Activated CD4-positive, alpha-beta T cell treated with anti-CD3 and anti-CD28 coated beads, Interleukin-2, amount 10 ng/mL, durations not matched to agents 7 days and 5 days (primary cell): ENCODE measurements around the gene CSF1. TPM values are rescaled to one million over a fixed set of nuclear protein-coding genes. Genes with fewer than 3 reads are reported as not detected.

Source experiments
- CTCF ChIA-PET: fragments of 350-600 bp; sonication (Branson Sonifier 250); formaldehyde crosslinking; loops from one replicate; lab custom pipeline; 2021; ENCODE audit warnings: antibody characterized with exemption; lab: Charles Lee
- POLR2A ChIA-PET: fragments of 350-600 bp; sonication (Branson Sonifier 250); formaldehyde crosslinking; loops from one replicate; lab custom pipeline; 2021; ENCODE audit warnings: antibody characterized with exemption; lab: Charles Lee
- DNase-seq: peaks from one replicate; pipeline ENCODE4 v3.0.0-alpha.2; 2020
- H3K27ac Mint-ChIP-seq: one replicate; pipeline ENCODE4 v1.8.0; 2021; ENCODE audit warnings: mild to moderate bottlenecking, moderate library complexity, mixed read lengths
- H3K27me3 Mint-ChIP-seq: one replicate; pipeline ENCODE4 v1.8.0; 2021; ENCODE audit warnings: mixed read lengths
- H3K36me3 Mint-ChIP-seq: one replicate; pipeline ENCODE4 v1.8.0; 2021; ENCODE audit warnings: low read depth, mixed read lengths
- H3K4me1 Mint-ChIP-seq: one replicate; pipeline ENCODE4 v1.8.0; 2021; ENCODE audit warnings: mixed read lengths
- H3K4me3 Mint-ChIP-seq: one replicate; pipeline ENCODE4 v1.8.0; 2021; ENCODE audit warnings: mild to moderate bottlenecking, moderate library complexity, mixed read lengths
- H3K9me3 Mint-ChIP-seq: one replicate; pipeline ENCODE4 v1.8.0; 2021; ENCODE audit warnings: mixed read lengths
- total RNA-seq, 2 experiments: library from RNA; stranded (reverse); gene quantifications; one replicate each; pipeline ENCODE4 v1.2.3, GENCODE V29; 2021

Gene CSF1
- total RNA-seq, 2 experiments from 2014 or later = 39.5 to 42.4 TPM

DNA sequence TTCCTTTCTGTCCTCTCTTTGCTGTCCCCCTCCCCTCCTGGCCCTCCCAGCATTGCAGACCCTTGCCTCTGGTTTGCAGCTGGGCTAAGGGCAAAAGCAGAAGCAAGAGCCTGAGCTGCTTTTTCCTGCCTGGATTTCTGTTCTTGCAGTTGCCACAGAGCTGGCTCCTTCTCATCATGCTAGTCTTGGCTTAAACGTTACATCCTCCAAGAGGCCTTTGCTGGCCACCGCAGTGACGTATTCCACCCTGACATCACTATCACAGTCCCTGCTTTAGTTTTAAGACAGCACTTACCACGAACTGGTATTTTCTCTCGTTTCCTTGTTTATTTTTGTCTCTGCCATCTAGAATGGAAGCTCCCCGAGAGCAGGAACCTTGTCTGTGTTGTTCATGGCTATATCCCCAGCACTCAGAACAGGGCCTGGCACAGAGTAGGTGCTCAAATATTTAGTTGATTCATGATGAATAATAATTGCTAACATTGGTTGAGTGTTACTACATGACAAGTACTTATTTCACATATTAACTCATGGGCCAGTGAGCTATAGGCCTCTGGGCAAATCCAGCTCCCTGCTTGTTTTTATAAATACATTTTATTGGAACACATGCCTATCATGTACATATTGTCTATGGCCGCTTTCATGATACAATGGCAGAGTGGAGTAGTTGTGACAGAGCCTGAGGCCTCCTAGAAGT is 13.2 kb upstream of the CSF1 start:
- H3K4me3 Mint-ChIP-seq = no peak overlapping the region
- no peak overlapping the region for H3K27ac Mint-ChIP-seq
- no peaks in the 10 kb centered on the region for H3K36me3 Mint-ChIP-seq
- peaks cover 7% of the 10 kb centered on the region for H3K4me1 Mint-ChIP-seq
- POLR2A ChIA-PET = no interaction called here
- H3K27me3 Mint-ChIP-seq = no peaks in the 10 kb centered on the region
- no peak for DNase-seq
- CTCF ChIA-PET = interaction anchor here (0.7 to 3.3 kb wide), 13 partner anchors 9 to 120 kb away, joined by 3 to 11 read pairs (median 4); partner anchors contain the start of gene AHCYL1
- no peaks in the 10 kb centered on the region for H3K9me3 Mint-ChIP-seq

DNA sequence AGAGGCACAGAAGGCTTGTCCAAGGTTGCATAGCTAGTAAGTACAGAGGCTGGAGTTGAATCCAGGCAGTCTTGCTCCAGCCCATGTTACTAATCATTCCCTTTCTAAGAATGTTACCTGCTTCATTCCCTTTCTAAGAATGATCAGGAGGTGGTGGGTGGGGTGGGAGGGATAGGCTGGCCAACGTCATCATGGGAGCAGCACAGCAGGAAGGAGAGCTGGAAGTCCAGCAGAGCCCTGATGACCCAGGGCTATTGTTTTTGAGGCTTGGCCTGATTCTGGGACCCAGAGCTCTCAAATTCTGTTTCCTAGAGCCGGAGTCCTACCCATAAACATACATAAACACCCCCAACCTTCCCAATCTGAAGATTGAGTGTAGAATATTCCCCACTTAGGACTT is 11.8 kb upstream of the CSF1 start:
- Mint-ChIP-seq H3K27me3 (no peaks in the 10 kb centered on the region), H3K4me1 (peaks cover 7% of the 10 kb centered on the region), H3K27ac (no peak overlapping the region), H3K36me3 (no peaks in the 10 kb centered on the region), H3K4me3 (no peak overlapping the region), H3K9me3 (peaks cover 3% of the 10 kb centered on the region)
- ChIA-PET CTCF (interaction anchor here (2.3 kb wide), 1 partner anchor 9 kb away, joined by 7 read pairs; no protein-coding TSS in a partner anchor), POLR2A (no interaction called here)
- no peak for DNase-seq

DNA sequence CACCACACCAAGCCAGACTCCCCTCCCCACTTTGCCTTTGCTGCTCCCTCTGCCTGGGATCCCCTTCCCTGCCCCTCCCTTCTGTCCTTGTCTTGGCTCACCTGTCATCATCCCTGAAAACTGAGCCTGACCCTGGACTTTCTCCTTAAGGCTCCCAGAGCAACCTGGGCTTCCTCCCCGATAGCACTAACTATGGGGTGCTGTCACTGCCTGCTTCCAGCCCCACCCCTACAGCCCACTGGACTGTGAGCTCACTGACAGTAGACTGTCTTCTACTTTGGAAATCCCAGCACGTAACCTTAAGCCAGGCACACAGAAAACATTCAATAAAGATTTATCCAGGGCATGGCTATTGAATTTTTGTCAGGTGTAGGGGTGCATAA is 9.5 kb upstream of the CSF1 start:
- peak overlapping the region; percentile 65 for H3K27ac Mint-ChIP-seq
- CTCF ChIA-PET = interaction anchor here (0.8 to 4.7 kb wide), 7 partner anchors 8 to 124 kb away, joined by 3 to 23 read pairs (median 4); partner anchors contain the start of gene AHCYL1
- no peaks in the 10 kb centered on the region for H3K27me3 Mint-ChIP-seq
- peaks cover 12% of the 10 kb centered on the region for H3K4me1 Mint-ChIP-seq
- H3K4me3 Mint-ChIP-seq = no peak overlapping the region
- DNase-seq = no peak
- peaks cover 7% of the 10 kb centered on the region for H3K9me3 Mint-ChIP-seq
- H3K36me3 Mint-ChIP-seq = peaks cover 4% of the 10 kb centered on the region
- POLR2A ChIA-PET = no interaction called here

DNA sequence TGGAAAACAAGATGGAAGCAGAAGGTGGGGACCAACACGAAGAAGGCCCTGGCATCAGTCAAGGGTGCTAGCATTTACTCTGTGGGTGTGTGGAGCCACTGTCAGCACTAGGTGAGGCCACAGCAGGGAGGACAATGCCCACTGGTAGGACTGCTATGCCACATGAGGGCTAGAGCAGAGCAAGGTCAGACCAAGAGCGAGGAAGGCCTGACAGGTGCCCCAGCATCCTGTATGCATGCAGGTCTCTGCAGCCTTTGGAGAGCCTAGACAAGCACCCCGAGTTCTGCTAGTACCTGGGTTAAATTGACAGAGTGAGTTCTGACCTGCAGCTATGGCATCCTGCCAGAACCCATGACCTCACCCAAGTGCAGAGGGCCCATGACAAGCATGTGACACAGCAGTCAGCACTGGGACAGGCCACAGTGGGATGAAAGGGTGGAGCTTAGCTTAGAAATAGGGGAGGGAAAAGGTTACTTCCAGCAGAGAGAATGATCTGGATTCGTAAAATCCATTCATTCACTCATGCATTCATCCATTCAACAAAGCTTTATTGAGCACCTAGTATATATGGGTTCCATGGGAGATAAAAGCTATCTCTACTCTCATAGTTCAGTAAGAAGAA is 9.0 kb upstream of the CSF1 start:
- H3K4me1 Mint-ChIP-seq = peaks cover 13% of the 10 kb centered on the region
- H3K36me3 Mint-ChIP-seq = peaks cover 6% of the 10 kb centered on the region
- DNase-seq = no peak
- H3K27ac Mint-ChIP-seq = no peak overlapping the region
- H3K9me3 Mint-ChIP-seq = peaks cover 7% of the 10 kb centered on the region
- no peaks in the 10 kb centered on the region for H3K27me3 Mint-ChIP-seq
- H3K4me3 Mint-ChIP-seq = no peak overlapping the region
- POLR2A ChIA-PET = no interaction called here
- CTCF ChIA-PET = interaction anchor here (0.8 to 4.7 kb wide), 7 partner anchors 9 to 127 kb away, joined by 3 to 23 read pairs (median 4); partner anchors contain the start of gene AHCYL1

DNA sequence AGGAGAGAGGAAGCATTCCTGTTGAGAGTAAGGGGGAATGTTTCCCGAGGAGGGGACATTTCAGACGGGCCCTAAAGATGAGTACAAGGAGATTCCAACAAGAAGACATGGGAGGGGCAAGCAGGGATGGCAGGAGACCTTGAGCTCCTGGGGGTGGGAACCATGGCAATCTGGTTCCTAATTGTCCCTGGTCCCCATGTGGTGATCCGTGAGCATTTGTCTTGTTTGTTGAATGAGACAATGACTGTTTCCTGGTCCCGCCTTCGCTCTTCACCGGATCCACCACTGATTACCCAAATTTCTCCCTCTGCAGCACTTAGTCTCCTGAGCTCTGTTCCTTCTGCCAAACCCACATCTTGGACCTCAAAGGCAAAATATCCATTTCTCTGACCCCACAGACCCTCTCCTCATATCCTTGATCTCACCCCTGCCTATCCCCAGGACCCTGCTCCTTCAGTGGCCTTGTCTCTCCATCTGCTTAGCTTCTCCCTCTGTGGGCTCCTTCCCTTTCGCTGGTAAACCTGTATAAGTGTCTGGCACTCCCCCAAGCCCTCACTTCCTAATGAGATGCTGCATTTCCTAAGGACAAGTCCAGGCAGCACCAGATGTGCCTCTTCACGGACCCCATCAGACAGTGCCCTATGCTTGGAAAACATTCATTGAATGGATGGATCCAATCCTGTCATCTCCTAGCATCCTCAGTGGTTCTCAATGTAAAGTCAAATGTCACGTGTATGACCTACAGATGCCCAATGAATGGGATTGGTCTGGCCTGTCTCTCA is 8.3 kb upstream of the CSF1 start:
- no peak overlapping the region for H3K27ac Mint-ChIP-seq
- peaks cover 7% of the 10 kb centered on the region for H3K9me3 Mint-ChIP-seq
- H3K4me3 Mint-ChIP-seq = no peak overlapping the region
- DNase-seq = no peak
- POLR2A ChIA-PET = no interaction called here
- no peaks in the 10 kb centered on the region for H3K27me3 Mint-ChIP-seq
- peaks cover 20% of the 10 kb centered on the region for H3K4me1 Mint-ChIP-seq
- H3K36me3 Mint-ChIP-seq = peaks cover 6% of the 10 kb centered on the region
- CTCF ChIA-PET = interaction anchor here (0.8 to 4.7 kb wide), 9 partner anchors 9 to 128 kb away, joined by 3 to 23 read pairs (median 3); partner anchors contain the start of gene AHCYL1

DNA sequence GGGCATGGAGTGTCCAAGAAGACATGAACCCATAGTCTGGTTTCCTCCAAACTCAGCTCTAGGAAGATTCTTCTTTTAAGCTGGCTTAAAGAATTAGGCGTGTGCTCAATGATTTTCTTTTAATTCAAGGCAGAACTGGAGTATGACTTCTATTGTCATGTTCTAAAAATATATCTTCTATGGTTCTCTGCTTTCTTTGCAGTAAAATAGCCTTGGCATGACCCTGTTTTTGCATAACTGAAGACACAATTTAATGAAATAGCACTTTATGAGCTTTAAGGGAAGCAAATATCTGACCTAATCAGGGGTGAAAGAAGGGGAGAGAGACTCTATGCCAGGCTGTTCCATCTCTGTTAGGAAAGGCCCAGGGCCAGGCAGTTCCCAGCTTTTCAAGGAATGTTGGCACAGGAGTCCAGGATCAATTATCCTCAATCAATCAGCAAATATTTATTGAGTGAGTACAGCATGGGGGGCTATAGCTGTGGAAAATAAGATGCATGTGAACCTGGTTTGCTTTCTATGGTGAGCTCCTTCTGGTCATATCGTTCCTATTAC is 7.2 kb upstream of the CSF1 start:
- Mint-ChIP-seq H3K27ac (no peak overlapping the region), H3K4me1 (peaks cover 29% of the 10 kb centered on the region), H3K27me3 (no peaks in the 10 kb centered on the region), H3K4me3 (no peak overlapping the region), H3K36me3 (peaks cover 6% of the 10 kb centered on the region), H3K9me3 (peaks cover 7% of the 10 kb centered on the region)
- ChIA-PET POLR2A (interaction anchor here (0.6 kb wide), 1 partner anchor 100 kb away, joined by 3 read pairs; no protein-coding TSS in a partner anchor), CTCF (interaction anchor here (0.5 to 4.7 kb wide), 6 partner anchors 10 to 129 kb away, joined by 3 to 23 read pairs (median 4); no protein-coding TSS in a partner anchor)
- no peak for DNase-seq

DNA sequence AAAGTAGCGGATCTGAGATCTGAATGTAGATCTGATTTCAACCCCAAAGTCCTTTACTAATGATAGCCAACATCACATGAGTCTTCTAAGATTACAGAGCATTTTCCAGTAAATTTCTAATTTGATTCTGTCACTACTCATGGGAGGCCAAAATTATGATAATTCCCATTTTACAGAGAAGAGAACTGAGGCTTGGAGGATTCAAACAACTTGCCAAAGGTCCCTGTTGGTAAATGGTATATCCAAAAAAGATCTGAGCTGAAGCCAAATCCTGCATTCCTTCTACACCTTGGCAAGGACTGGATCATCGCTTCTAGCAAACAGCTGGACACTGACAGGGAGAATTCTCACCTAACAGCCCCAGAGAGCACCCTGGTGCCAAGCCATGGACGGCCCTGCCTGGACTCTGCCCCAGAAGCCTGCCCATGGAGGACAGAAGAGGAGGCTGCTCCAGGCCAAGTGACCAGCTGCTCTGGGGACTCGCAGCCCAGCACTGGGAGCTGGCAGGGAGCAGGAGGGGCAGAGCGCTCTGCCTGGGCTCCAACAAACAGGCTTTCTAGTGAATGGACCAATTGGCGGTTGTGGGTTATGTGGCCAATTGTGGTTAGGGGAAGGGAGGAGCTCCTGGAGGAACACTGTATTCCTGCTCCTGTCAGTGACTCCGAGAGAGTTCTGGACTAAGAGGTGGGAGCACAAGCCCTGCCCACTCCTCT is 6.4 kb upstream of the CSF1 start:
- Mint-ChIP-seq H3K4me1 (peaks cover 36% of the 10 kb centered on the region), H3K9me3 (peaks cover 7% of the 10 kb centered on the region), H3K4me3 (no peak overlapping the region), H3K36me3 (peaks cover 6% of the 10 kb centered on the region), H3K27me3 (no peaks in the 10 kb centered on the region), H3K27ac (no peak overlapping the region)
- no peak for DNase-seq
- ChIA-PET POLR2A (interaction anchor here (0.6 kb wide), 1 partner anchor 101 kb away, joined by 3 read pairs; no protein-coding TSS in a partner anchor), CTCF (interaction anchor here (0.8 to 4.7 kb wide), 7 partner anchors 8 to 130 kb away, joined by 3 to 23 read pairs (median 4); no protein-coding TSS in a partner anchor)

DNA sequence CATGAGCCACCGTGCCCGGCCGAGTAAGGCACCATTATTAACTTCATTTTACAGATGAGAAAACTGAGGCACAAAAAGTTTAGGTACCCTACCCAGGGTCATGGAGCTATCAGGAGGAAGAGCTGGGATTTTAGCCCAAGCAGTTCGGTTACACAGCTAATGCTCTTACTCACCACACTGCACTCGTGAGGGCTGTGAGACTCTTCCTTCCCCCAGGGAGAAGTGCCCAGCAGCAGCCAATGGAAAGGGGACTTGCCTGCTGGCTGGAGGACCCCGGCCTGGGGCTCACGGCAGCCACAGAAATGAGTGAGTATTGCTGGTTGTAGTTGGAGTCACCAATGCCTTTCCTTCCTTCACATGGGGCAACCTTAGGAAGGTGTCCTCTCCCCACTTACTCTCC is 5.2 kb upstream of the CSF1 start:
- Mint-ChIP-seq H3K27me3 (no peaks in the 10 kb centered on the region), H3K4me3 (no peak overlapping the region), H3K4me1 (peaks cover 48% of the 10 kb centered on the region), H3K27ac (peak overlapping the region; percentile 92), H3K36me3 (peaks cover 6% of the 10 kb centered on the region), H3K9me3 (peaks cover 7% of the 10 kb centered on the region)
- POLR2A ChIA-PET = no interaction called here
- no peak for DNase-seq
- CTCF ChIA-PET = interaction anchor here (1.0 to 4.7 kb wide), 2 partner anchors 13 to 105 kb away, joined by 3 to 23 read pairs; no protein-coding TSS in a partner anchor

DNA sequence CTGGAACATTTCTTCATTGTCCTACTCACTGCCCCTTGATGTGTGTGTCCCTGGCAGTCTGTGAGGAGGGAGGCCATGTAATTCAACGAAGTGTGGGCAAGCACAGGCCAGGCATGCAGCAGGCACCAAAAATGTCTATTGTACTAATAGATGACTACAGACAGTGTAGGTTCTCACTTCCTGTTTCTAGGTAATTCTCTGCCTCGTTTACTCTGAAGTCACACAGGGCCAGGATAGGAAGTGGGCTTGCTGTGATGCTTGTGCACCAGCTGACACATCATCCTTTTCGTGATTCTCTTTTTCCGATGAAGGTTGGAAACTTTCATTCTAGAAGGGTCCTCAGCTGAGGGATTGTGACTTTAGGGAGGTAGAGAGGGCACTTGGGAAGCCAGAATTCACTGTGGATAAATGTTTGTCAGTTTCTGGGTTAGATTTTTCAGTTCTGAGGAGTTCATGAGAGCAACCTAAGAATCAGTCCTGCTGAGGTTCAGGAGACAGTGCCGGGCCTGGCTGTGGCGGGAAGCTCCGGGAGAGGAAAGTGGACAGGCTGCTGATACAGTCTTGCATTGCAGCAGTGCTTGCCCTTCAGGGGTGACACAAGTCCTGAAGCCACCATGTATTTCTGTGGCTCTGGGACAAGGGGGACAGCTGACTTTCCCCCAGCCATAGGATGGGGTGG is 4.3 kb upstream of the CSF1 start:
- no peaks in the 10 kb centered on the region for H3K27me3 Mint-ChIP-seq
- POLR2A ChIA-PET = no interaction called here
- peaks cover 6% of the 10 kb centered on the region for H3K36me3 Mint-ChIP-seq
- peaks cover 7% of the 10 kb centered on the region for H3K9me3 Mint-ChIP-seq
- H3K4me1 Mint-ChIP-seq = peaks cover 50% of the 10 kb centered on the region
- peak; percentile 75 for DNase-seq
- H3K4me3 Mint-ChIP-seq = peak overlapping the region; percentile 40
- CTCF ChIA-PET = interaction anchor here (0.6 to 1.5 kb wide), 4 partner anchors 9 to 173 kb away, joined by 3 to 4 read pairs (median 3); no protein-coding TSS in a partner anchor
- peak overlapping the region; percentile 92 for H3K27ac Mint-ChIP-seq

DNA sequence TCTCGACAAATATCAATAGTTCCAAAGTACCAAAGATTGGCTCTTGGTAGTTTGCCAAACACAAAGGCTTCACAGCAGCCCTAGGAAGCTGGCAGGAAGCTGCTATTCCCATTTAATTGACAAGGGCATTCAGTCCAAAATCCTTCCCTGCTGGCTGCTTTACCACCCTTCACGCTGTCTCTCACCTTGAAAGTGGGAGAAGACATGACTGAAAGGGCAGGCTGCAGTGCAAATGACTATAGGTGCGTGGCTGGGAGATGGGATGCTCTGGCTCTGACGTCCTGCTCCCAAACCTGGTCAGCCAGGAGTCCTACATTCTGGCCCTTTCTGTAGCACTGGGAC is 3.8 kb upstream of the CSF1 start:
- CTCF ChIA-PET = interaction anchor here (0.6 to 2.3 kb wide), 7 partner anchors 9 to 173 kb away, joined by 3 to 6 read pairs (median 3); no protein-coding TSS in a partner anchor
- peak overlapping the region; percentile 92 for H3K27ac Mint-ChIP-seq
- peaks cover 7% of the 10 kb centered on the region for H3K9me3 Mint-ChIP-seq
- no peak overlapping the region for H3K4me3 Mint-ChIP-seq
- DNase-seq = no peak
- H3K36me3 Mint-ChIP-seq = peaks cover 9% of the 10 kb centered on the region
- peaks cover 53% of the 10 kb centered on the region for H3K4me1 Mint-ChIP-seq
- peaks cover 2% of the 10 kb centered on the region for H3K27me3 Mint-ChIP-seq
- POLR2A ChIA-PET = no interaction called here

DNA sequence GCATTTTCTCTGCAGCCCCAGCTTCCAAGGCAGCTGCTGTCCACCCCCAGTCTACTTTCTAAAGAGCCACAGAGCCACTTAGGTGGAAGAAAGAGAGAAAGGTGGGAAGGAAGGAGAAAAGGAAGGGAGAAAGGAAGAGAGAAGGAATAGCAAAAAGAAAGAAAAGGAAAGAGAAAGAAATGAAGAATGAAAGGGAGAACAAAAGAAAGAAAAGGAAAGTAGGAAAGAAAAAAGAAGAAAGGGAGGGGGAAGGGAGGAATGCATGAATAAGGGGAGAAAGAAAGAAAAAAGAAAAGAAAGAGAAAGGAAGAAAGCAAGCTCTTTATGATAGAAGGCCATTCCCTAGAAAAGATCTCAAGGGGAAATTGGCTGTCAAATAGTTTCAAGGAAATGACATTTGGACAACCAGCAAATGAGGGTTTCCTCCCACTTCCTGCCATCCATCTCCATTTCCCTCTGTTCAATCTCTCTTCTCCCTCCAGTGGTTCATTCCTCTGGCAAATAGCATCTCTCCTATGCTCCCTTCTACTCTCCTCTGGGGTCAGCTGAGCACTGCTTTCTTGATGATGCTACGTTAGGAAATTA is 3.4 kb upstream of the CSF1 start:
- peak overlapping the region; percentile 92 for H3K27ac Mint-ChIP-seq
- H3K36me3 Mint-ChIP-seq = peaks cover 12% of the 10 kb centered on the region
- H3K4me3 Mint-ChIP-seq = no peak overlapping the region
- no peak for DNase-seq
- peaks cover 7% of the 10 kb centered on the region for H3K9me3 Mint-ChIP-seq
- H3K4me1 Mint-ChIP-seq = peaks cover 57% of the 10 kb centered on the region
- POLR2A ChIA-PET = no interaction called here
- H3K27me3 Mint-ChIP-seq = peaks cover 4% of the 10 kb centered on the region
- CTCF ChIA-PET = interaction anchor here (0.8 to 2.3 kb wide), 8 partner anchors 9 to 174 kb away, joined by 3 to 8 read pairs (median 4); no protein-coding TSS in a partner anchor
